Adrenal gland (tissue), 12 donors: ENCODE measurements around the gene GZMH. TPM values are rescaled to one million over a fixed set of nuclear protein-coding genes. Genes with fewer than 3 reads are reported as not detected.

Experiments
- DNase-seq, 7 donors: peaks; one replicate each; pipeline ENCODE4 v3.0.0-alpha.2; 2019 to 2020
- H3K27ac ChIP-seq, 5 donors: fragments of 200-600 bp; sonication (generic) in 4 of 5; 1 replicate in 3 of 5; 2 replicates in 2 of 5; pipeline versions ENCODE4 v1.5.1 to v1.8.0; 2016 to 2020; ENCODE audit warnings: mild to moderate bottlenecking in 1 of 5
- H3K27me3 ChIP-seq: fragments of 200-600 bp; 2 replicates; pipeline ENCODE4 v1.8.0; 2021
- H3K36me3 ChIP-seq, 2 donors: fragments of 200-600 bp; replicated peaks in 1 of 2; 1 replicate in 1 of 2; 2 replicates in 1 of 2; pipeline versions ENCODE4 v1.5.1 to v1.8.0; 2018 to 2022
- H3K4me1 ChIP-seq, 2 donors: fragments of 200-600 bp; replicated peaks in 1 of 2; 1 replicate in 1 of 2; 2 replicates in 1 of 2; pipeline versions ENCODE4 v1.5.1 to v1.8.0; 2018 to 2021
- H3K4me3 ChIP-seq, 4 donors: fragments of 200-600 bp; sonication (generic) in 3 of 4; one replicate each; pipeline ENCODE4 v1.5.1; 2016 to 2018
- H3K9me3 ChIP-seq, 3 donors: fragments of 200-600 bp; sonication (generic) in 1 of 3; replicated peaks in 1 of 3; 1 replicate in 2 of 3; 2 replicates in 1 of 3; pipeline versions ENCODE4 v1.5.1 to v1.8.0; 2016 to 2021
- CTCF ChIP-seq, 6 experiments: fragments of 450-650 bp in 4 of 6; fragments of 200-600 bp in 2 of 6; sonication (generic) in 1 of 6; IDR thresholded peaks; 1 replicate in 5 of 6; 2 replicates in 1 of 6; pipeline versions ENCODE4 v1.5.1 to v1.8.0; 2016 to 2021; ENCODE audit warnings: antibody characterized with exemption in 6 of 6, mild to moderate bottlenecking in 2 of 6, moderate library complexity in 1 of 6
- POLR2A ChIP-seq, 2 donors: fragments of 450-650 bp; IDR thresholded peaks; one replicate each; pipeline ENCODE4 v1.6.1; 2017; ENCODE audit warnings: antibody characterized with exemption in 2 of 2, mild to moderate bottlenecking in 2 of 2, moderate library complexity in 1 of 2
- WGBS, 4 donors: extraction: QIAGEN DNeasy Blood & Tissue Kit in 2 of 4; methylation state at CpG; one replicate each; pipeline versions ENCODE4 v1.1.5 to v1.1.7; 2013 to 2017; 5-methylcytosine and 5-hydroxymethylcytosine counted together
- intact Hi-C, 2 donors: fragments of 100-400 bp; cut with DNase I; formaldehyde crosslinking; loops; one replicate each; pipeline versions ENCODE4 v1.14.1 to v1.15.0; 2022 to 2023
- polyA plus RNA-seq, 3 donors: library from polyadenylated mRNA; stranded (reverse); fragments of 200-250 nt in 2 of 3; fragments of 350-450 nt in 1 of 3; fragmentation: Illumina TruSeq in 1 of 3; extraction: RNeasy Lipid Tissue Mini Kit (QIAGEN cat#74804) in 1 of 3; gene quantifications; one replicate each; pipeline ENCODE4 v1.2.3, GENCODE V29; 2013 to 2014
- total RNA-seq, 9 donors: library from RNA; depleted of rRNA in 4 of 9; stranded (reverse); fragments of >200 nt in 4 of 9; fragments of 120-200 nt in 1 of 9; fragmentation: NEBNext Ultra II Directional in 1 of 9; extraction: Animal tissue kit (Norgen Biotek cat#: 25700) in 1 of 9; gene quantifications; one replicate each; pipeline versions ENCODE4 v1.1.0 to v1.2.4, GENCODE V29; 2013 to 2023
- donor health status: healthy with polysubstance abuse.
- donor health status: Bipolar disorder and iron deficiency.
- donor health status: DM: yes; HTN: yes; CAD: no.
- donor health status: DM: no; HTN: no; CAD: no.
- donor health status: DM: no; HTN: no; CAD: no.
- donor health status: DM: yes; HTN: yes; CAD: no.

The GZMH gene
- total and polyA plus RNA-seq, 12 donors = 0.48 to 6.5 (median 1.3) TPM; not detected in 4

GRCh38 chr14:24613747-24614146, 4.3 kb upstream of the GZMH start:
- Histone ChIP-seq H3K4me3 (no peak overlapping the region), H3K36me3 (no peaks in the 10 kb centered on the region), H3K27me3 (no peaks in the 10 kb centered on the region), H3K9me3 (no peaks in the 10 kb centered on the region), H3K27ac (no peak overlapping the region), H3K4me1 (no peaks in the 10 kb centered on the region)
- DNase-seq = no peak
- intact Hi-C loops = no loop called here
- TF ChIP-seq CTCF (IDR thresholded peaks at IDR 0.05) = no peak
- TF ChIP-seq POLR2A (IDR thresholded peaks at IDR 0.05) = no peak
- WGBS, 4 donors = 83 to 97% (median 89%) methylated on average over 2 of the region's 2 CpGs

GRCh38 chr14:24613241-24613640, 3.8 kb upstream of the GZMH start:
- no peak overlapping the region for H3K27ac ChIP-seq
- no peaks in the 10 kb centered on the region for H3K36me3 ChIP-seq
- no peaks in the 10 kb centered on the region for H3K9me3 ChIP-seq
- no peak overlapping the region for H3K4me3 ChIP-seq
- no peak for DNase-seq
- intact Hi-C loops = no loop called here
- no peaks in the 10 kb centered on the region for H3K4me1 ChIP-seq
- WGBS, 4 donors = 41 to 71% (median 62%) methylated on average over 1 of the region's 1 CpG
- no peak for TF ChIP-seq POLR2A (IDR thresholded peaks at IDR 0.05)
- no peak for TF ChIP-seq CTCF (IDR thresholded peaks at IDR 0.05)
- H3K27me3 ChIP-seq = no peaks in the 10 kb centered on the region

GRCh38 chr14:24612196-24612595, 2.7 kb upstream of the GZMH start:
- H3K27ac ChIP-seq = no peak overlapping the region
- DNase-seq = peak in 1 of 7 donors; percentile 7
- intact Hi-C loops = no loop called here
- no peaks in the 10 kb centered on the region for H3K36me3 ChIP-seq
- no peak overlapping the region for H3K4me3 ChIP-seq
- no peaks in the 10 kb centered on the region for H3K9me3 ChIP-seq
- H3K4me1 ChIP-seq = no peaks in the 10 kb centered on the region
- no peak for TF ChIP-seq CTCF (IDR thresholded peaks at IDR 0.05)
- TF ChIP-seq POLR2A (IDR thresholded peaks at IDR 0.05) = no peak
- no peaks in the 10 kb centered on the region for H3K27me3 ChIP-seq

- Histone ChIP-seq H3K27ac (no peak overlapping the region), H3K27me3 (no peaks in the 10 kb centered on the region), H3K4me1 (no peaks in the 10 kb centered on the region), H3K9me3 (no peaks in the 10 kb centered on the region), H3K4me3 (no peak overlapping the region), H3K36me3 (no peaks in the 10 kb centered on the region)
- 59 to 67% (median 64%) methylated on average over 8 of the region's 8 CpGs for WGBS, 4 donors
- DNase-seq = no peak
- intact Hi-C loops = no loop called here
- TF ChIP-seq CTCF (IDR thresholded peaks at IDR 0.05) (no peak), POLR2A (IDR thresholded peaks at IDR 0.05) (no peak)
Measured at GRCh38 chr14:24607635-24608514, 1.6 kb downstream of the GZMH start.
